NT2/D1 (cell line): ENCODE measurements around the gene TNRC6C.

Source experiments
- YY1 ChIP-seq: IDR thresholded peaks from 2 replicates; pipeline ENCODE4 v1.6.1; 2011; ENCODE audit not compliant: insufficient read length, insufficient read depth
- ZNF274 ChIP-seq: IDR thresholded peaks from 2 replicates; pipeline ENCODE4 v1.6.1; 2011; ENCODE audit warnings: mild to moderate bottlenecking, low read depth, low read length

GRCh38 chr17:78109489-78109761 is 150.9 kb downstream of the TNRC6C start:
- TF ChIP-seq ZNF274 (no peak), YY1 (no peak)
